A549 (cell line): Measurements from ENCODE around the gene MOBP. TPM values are rescaled to one million over a fixed set of nuclear protein-coding genes. Genes with fewer than 3 reads are reported as not detected.
"Not testable (repeated sequence)": the region's sequence is repeated elsewhere in the genome, so short reads cannot be mapped to it uniquely, and the experiment has no call there.

Experiments
- ATAC-seq, 2 experiments: fragments of 200-7000 bp in 1 of 2; fragments of >200 bp in 1 of 2; cut with Nextera tagmentation in 1 of 2; cut with Tn5 transposase in 1 of 2; 3 replicates each; pipeline versions ENCODE4 v1.8.0 to v1.9.1; 2018 to 2020; ENCODE audit warnings: mild to moderate bottlenecking in 1 of 2, moderate library complexity in 1 of 2
- CTCF ChIA-PET: fragments of 300-600 bp; sonication (Branson Sonifier 250); formaldehyde crosslinking; extraction: SDS; loops from one replicate; lab custom pipeline; 2021; ENCODE audit warnings: antibody characterized with exemption, inconsistent platforms; lab: Yijun Ruan, JAX
- POLR2A ChIA-PET: fragments of 350-600 bp; formaldehyde crosslinking; extraction: SDS; loops from one replicate; lab custom pipeline; 2021; ENCODE audit warnings: antibody characterized with exemption, inconsistent platforms; lab: Yijun Ruan, JAX
- DNase-seq, 2 experiments: peaks; one replicate each; pipeline versions ENCODE4 v3.0.0 to v3.0.0-alpha.2; 2011 to 2016; ENCODE audit warnings: low read depth in 1 of 2, low spot score in 1 of 2
- FAIRE-seq: peaks from 2 replicates; lab custom pipeline; 2011; peaks lifted over from hg19 to GRCh38; lab: Jason Lieb, UNC
- H3K27ac ChIP-seq, 2 experiments: fragments of >200 bp; sonication (Bioruptor Twin); formaldehyde crosslinking; 3 replicates each; pipeline ENCODE4 v1.5.1; 2016 to 2017
- H3K4me1 ChIP-seq: fragments of >200 bp; sonication (Bioruptor Twin); formaldehyde crosslinking; 3 replicates; pipeline ENCODE4 v1.6.1; 2016
- H3K4me2 ChIP-seq: fragments of >200 bp; sonication (Bioruptor Twin); formaldehyde crosslinking; 3 replicates; pipeline ENCODE4 v1.6.1; 2016
- H3K4me3 ChIP-seq: fragments of >200 bp; sonication (Bioruptor Twin); formaldehyde crosslinking; 3 replicates; pipeline ENCODE4 v1.5.1; 2016
- H3K9me3 ChIP-seq: fragments of >200 bp; sonication (Bioruptor Twin); formaldehyde crosslinking; 3 replicates; pipeline ENCODE4 v1.6.1; 2016
- ATOH8 ChIP-seq: fragments of 250-450 bp; sonication (Bioruptor Pico); IDR thresholded peaks from 2 replicates; pipeline ENCODE4 v1.5.0; 2020; ENCODE audit warnings: low read depth, mild to moderate bottlenecking, moderate library complexity
- CBX2 ChIP-seq: fragments of 200-600 bp; sonication (generic); IDR thresholded peaks from 2 replicates; pipeline ENCODE4 v1.6.1; 2016; ENCODE audit warnings: low read depth, mild to moderate bottlenecking, borderline replicate concordance
- CHD4 ChIP-seq: fragments of 200-600 bp; sonication (generic); IDR thresholded peaks from 2 replicates; pipeline ENCODE4 v1.6.1; 2016; ENCODE audit warnings: antibody characterized with exemption, mild to moderate bottlenecking, borderline replicate concordance
- CTCF ChIP-seq: fragments of >200 bp; sonication (Bioruptor Twin); formaldehyde crosslinking; IDR thresholded peaks from 3 replicates; pipeline ENCODE4 v1.5.1; 2016
- EHMT2 ChIP-seq: fragments of 200-600 bp; sonication (generic); IDR thresholded peaks from 2 replicates; pipeline ENCODE4 v1.6.1; 2016; ENCODE audit warnings: antibody characterized with exemption, low read depth, mild to moderate bottlenecking, moderate library complexity
- ELK1 ChIP-seq: fragments of 150-350 bp; IDR thresholded peaks from 2 replicates; pipeline ENCODE4 v1.6.1; 2014; ENCODE audit warnings: low read depth, mild to moderate bottlenecking, low read length
- HDAC2 ChIP-seq: fragments of 200-600 bp; sonication (generic); IDR thresholded peaks from 2 replicates; pipeline ENCODE4 v1.6.1; 2016
- HEYL ChIP-seq: fragments of 250-450 bp; sonication (Bioruptor Pico); IDR thresholded peaks from 2 replicates; pipeline ENCODE4 v1.8.0; 2021; ENCODE audit warnings: mild to moderate bottlenecking, moderate library complexity
- JUN ChIP-seq, 2 experiments: fragments of >200 bp; sonication (Bioruptor Twin); formaldehyde crosslinking; IDR thresholded peaks; 2 replicates in 1 of 2; 3 replicates in 1 of 2; pipeline ENCODE4 v1.6.1; 2016 to 2017
- JUNB ChIP-seq: fragments of >200 bp; sonication (Bioruptor Twin); formaldehyde crosslinking; IDR thresholded peaks from 2 replicates; pipeline ENCODE4 v1.6.1; 2016
- KDM1A ChIP-seq: fragments of 200-600 bp; sonication (generic); IDR thresholded peaks from 2 replicates; pipeline ENCODE4 v1.6.1; 2016; ENCODE audit warnings: low read depth, mild to moderate bottlenecking
- MAFK ChIP-seq: fragments of 450-650 bp; IDR thresholded peaks from 2 replicates; pipeline ENCODE4 v1.6.1; 2014; ENCODE audit not compliant: partially characterized antibody
- MAZ ChIP-seq: fragments of 150-350 bp; IDR thresholded peaks from 2 replicates; pipeline ENCODE4 v1.6.1; 2014; ENCODE audit warnings: antibody characterized with exemption, low read depth, low read length, borderline replicate concordance
- MYC ChIP-seq: IDR thresholded peaks from 2 replicates; pipeline ENCODE4 v1.6.1; 2012; ENCODE audit warnings: mild to moderate bottlenecking, inconsistent platforms, low read length, improper control_type of control experiment, borderline replicate concordance
- NPAS2 ChIP-seq: fragments of 250-450 bp; sonication (Bioruptor Pico); IDR thresholded peaks from 2 replicates; pipeline ENCODE4 v1.8.0; 2022; ENCODE audit warnings: mild to moderate bottlenecking, moderate library complexity, borderline replicate concordance
- PBX3 ChIP-seq: IDR thresholded peaks from 2 replicates; pipeline ENCODE4 v1.6.1; 2012
- PHF8 ChIP-seq: fragments of 200-600 bp; sonication (generic); IDR thresholded peaks from 2 replicates; pipeline ENCODE4 v1.6.1; 2016; ENCODE audit warnings: low read depth, mild to moderate bottlenecking, antibody characterized with exemption, moderate library complexity, borderline replicate concordance
- POLR2A ChIP-seq: IDR thresholded peaks from 2 replicates; pipeline ENCODE4 v1.6.1; 2012; ENCODE audit warnings: mild to moderate bottlenecking, low read length
- RAD21 ChIP-seq, 2 experiments: fragments of >200 bp in 1 of 2; sonication (Bioruptor Twin) in 1 of 2; formaldehyde crosslinking in 1 of 2; IDR thresholded peaks in 1 of 2; conservative IDR thresholded peaks in 1 of 2; 2 replicates in 1 of 2; 3 replicates in 1 of 2; pipeline ENCODE4 v1.6.1; 2012 to 2018; ENCODE audit warnings: inconsistent platforms in 1 of 2
- SMC3 ChIP-seq: fragments of >200 bp; sonication (Bioruptor Twin); formaldehyde crosslinking; IDR thresholded peaks from 3 replicates; pipeline ENCODE4 v1.6.1; 2018; ENCODE audit warnings: inconsistent platforms
- ZC3H11A ChIP-seq: fragments of 450-650 bp; IDR thresholded peaks from 2 replicates; pipeline ENCODE4 v1.6.1; 2014; ENCODE audit warnings: antibody characterized with exemption, mild to moderate bottlenecking
- ZFP36 ChIP-seq: fragments of 450-650 bp; IDR thresholded peaks from 2 replicates; pipeline ENCODE4 v1.6.1; 2014; ENCODE audit warnings: borderline replicate concordance; ENCODE audit not compliant: partially characterized antibody
- WGBS: methylation state at CpG from one replicate; pipeline ENCODE4 v1.1.6; 2017; ENCODE audit errors: missing lambda C conversion rate; 5-methylcytosine and 5-hydroxymethylcytosine counted together
- polyA plus RNA-seq, 4 experiments: library from polyadenylated mRNA; depleted of rRNA in 3 of 4; stranded (reverse); fragments of >200 nt; fragmentation: RNase III in 1 of 4; extraction: RNeasy Plus Mini Kit Qiagen cat#74134 plus additional on column Dnase treatment in 1 of 4; gene quantifications; 2 replicates in 3 of 4; 3 replicates in 1 of 4; pipeline ENCODE4 v1.2.3, GENCODE V29; 2011 to 2017
- TF ChIP-seq, protein P1 (sequence below): IDR thresholded peaks from 2 replicates; pipeline ENCODE4 v1.6.1; 2012; ENCODE audit warnings: low read depth, borderline replicate concordance

The MOBP gene
- polyA plus RNA-seq, 2 of the 4 experiments (the other 2 are of a cell fraction), result 0.10 TPM; not detected in 1

DNA sequence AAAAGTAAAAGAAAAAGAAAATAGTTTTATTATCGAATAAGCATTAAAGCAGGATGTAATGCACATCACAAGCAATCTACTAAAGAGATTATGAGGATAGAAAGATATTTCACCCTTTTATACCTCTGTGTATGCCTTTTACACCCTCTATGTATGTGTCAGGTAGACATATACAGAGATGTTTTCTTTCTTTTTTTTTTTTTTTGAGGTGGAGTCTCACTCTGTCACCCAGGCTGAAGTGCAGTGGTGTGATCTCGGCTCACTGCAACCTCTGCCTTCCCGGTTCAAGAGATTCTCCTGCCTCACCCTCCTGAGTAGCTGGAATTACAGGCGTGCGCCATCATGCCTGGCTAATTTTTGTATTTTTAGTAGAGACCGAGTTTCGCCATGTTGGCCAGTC lies 13.6 kb upstream of the MOBP start:
- CTCF ChIA-PET, result interaction anchor here (0.9 to 1.8 kb wide), 2 partner anchors 8 to 45 kb away, joined by 5 to 7 read pairs; no protein-coding TSS in a partner anchor
- 59% methylated on average over 7 of the region's 7 CpGs for WGBS
- H3K4me2 ChIP-seq, ATAC-seq, DNase-seq, H3K9me3 ChIP-seq, POLR2A ChIA-PET, H3K4me1 ChIP-seq, H3K27ac ChIP-seq, FAIRE-seq, H3K4me3 ChIP-seq: not testable (repeated sequence)

GRCh38 chr3:39454591-39455217 lies 12.8 kb upstream of the MOBP start:
- Histone ChIP-seq H3K9me3 (no peaks in the 10 kb centered on the region), H3K4me3 (no peak overlapping the region), H3K27ac (no peak overlapping the region), H3K4me2 (no peak overlapping the region), H3K4me1 (no peaks in the 10 kb centered on the region)
- ChIA-PET POLR2A (no interaction called here), CTCF (interaction anchor here (0.9 to 1.8 kb wide), 2 partner anchors 9 to 44 kb away, joined by 5 to 7 read pairs; no protein-coding TSS in a partner anchor)
- FAIRE-seq (no peak), DNase-seq (no peak), ATAC-seq (no peak)
- 45% methylated on average over 2 of the region's 3 CpGs for WGBS
- TF ChIP-seq NPAS2 (CRISPR knock-in tag) (no peak), ZFP36 (no peak), ZC3H11A (0 out of 2 replicates have a peak, but pooled peaks have one; percentile 9), MAFK (no peak), SMC3 (no peak), POLR2A (no peak), ELK1 (no peak), PBX3 (no peak)

DNA sequence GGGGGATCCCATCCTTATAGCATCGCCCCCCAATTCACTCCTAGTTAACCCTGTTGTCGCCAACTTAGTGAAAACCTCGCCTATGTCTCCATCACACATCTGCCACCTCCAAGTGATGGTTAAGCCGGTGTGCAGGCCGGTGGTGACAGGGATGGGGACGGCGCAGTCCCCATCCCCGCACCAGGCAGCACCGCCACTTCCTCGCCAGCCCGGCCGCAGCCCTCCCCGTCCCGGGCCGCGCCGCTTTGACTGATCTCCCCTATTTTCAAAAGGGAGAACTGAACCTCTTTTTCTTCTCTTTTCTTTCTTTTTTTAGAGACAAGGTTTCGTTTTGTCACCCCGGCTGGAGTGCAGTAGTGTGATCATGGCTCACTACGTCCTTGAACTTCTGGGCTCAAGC lies 11.3 kb upstream of the MOBP start:
- WGBS, result 79% methylated on average over 20 of the region's 20 CpGs
- ChIA-PET POLR2A (no interaction called here), CTCF (interaction anchor here (0.6 to 0.9 kb wide), 2 partner anchors 27 to 870 kb away, joined by 3 read pairs; no protein-coding TSS in a partner anchor)
- ATAC-seq (no peak), FAIRE-seq (no peak), DNase-seq (no peak)
- H3K4me3 ChIP-seq, result no peak overlapping the region
- H3K9me3 ChIP-seq, result no peaks in the 10 kb centered on the region
- TF ChIP-seq SMC3, result no peak
- TF ChIP-seq HEYL, result no peak
- no peak for TF ChIP-seq PHF8
- no peaks in the 10 kb centered on the region for H3K4me1 ChIP-seq
- H3K4me2 ChIP-seq, result no peak overlapping the region
- no peak overlapping the region for H3K27ac ChIP-seq

DNA sequence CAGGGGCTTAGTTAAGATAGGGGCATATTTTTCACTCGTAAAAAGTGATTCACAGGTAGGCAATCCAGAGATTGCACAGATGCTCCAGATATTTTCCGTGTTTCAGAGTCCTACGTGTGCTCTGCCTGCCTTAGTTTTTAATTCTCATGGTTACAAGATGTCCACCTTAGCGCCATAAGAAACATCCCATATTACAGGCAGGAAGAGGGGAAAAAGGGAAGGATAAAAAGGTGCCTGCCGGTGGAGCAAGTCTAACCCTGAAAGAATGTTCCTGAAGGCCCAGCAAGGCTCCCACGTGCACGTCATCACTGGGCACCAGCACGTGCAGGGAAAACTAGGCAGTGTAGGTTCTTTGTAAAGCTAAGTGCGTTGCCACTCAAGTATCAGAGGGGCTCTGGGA lies 10.1 kb upstream of the MOBP start:
- FAIRE-seq (no peak), ATAC-seq (no peak), DNase-seq (no peak)
- ChIA-PET POLR2A (no interaction called here), CTCF (interaction anchor here (2.1 kb wide), 1 partner anchor 10 kb away, joined by 12 read pairs; no protein-coding TSS in a partner anchor)
- Histone ChIP-seq H3K9me3 (no peaks in the 10 kb centered on the region), H3K27ac (no peak overlapping the region), H3K4me1 (no peaks in the 10 kb centered on the region), H3K4me3 (no peak overlapping the region), H3K4me2 (no peak overlapping the region)
- WGBS, result 54% methylated on average over 9 of the region's 9 CpGs
- TF ChIP-seq RAD21 (conservative IDR thresholded peaks at IDR 0.05 in 1 of 2, IDR thresholded peaks at IDR 0.05 in 1 of 2) (no peak), HDAC2 (no peak), PBX3 (no peak), JUN (IDR thresholded peaks at IDR 0.05) (no peak), EHMT2 (no peak), JUNB (no peak), ATOH8 (CRISPR knock-in tag) (no peak), CHD4 (no peak), KDM1A (no peak), MYC (no peak), CBX2 (no peak), CTCF (no peak), MAZ (no peak)
- TF ChIP-seq, protein P1, sequence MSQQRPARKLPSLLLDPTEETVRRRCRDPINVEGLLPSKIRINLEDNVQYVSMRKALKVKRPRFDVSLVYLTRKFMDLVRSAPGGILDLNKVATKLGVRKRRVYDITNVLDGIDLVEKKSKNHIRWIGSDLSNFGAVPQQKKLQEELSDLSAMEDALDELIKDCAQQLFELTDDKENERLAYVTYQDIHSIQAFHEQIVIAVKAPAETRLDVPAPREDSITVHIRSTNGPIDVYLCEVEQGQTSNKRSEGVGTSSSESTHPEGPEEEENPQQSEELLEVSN, result no peak
